Measurements from ENCODE around the gene HLCS. TPM values are rescaled to one million over a fixed set of nuclear protein-coding genes. Genes with fewer than 3 reads are reported as not detected.

HLCS gene
- total and polyA plus RNA-seq, 2 of the 8 experiments (the other 6 are each of a cell fraction or from before 2014, with no cell fraction given), result 4.7 to 12.2 TPM

- Histone ChIP-seq H3K4me3 (ENCODE audit: extremely low read depth in 1 of 4, insufficient read depth in 2 of 4, low read depth in 3 of 4, low read length in 4 of 4) (peak overlapping the region in 2 of 4 experiments; percentile 10 to 57; a peak in 4 of 8 replicates), H3K4me1 (replicated peaks in 1 of 4; ENCODE audit: control insufficient read depth in 3 of 4, insufficient read depth in 4 of 4, low read length in 3 of 4) (peaks cover 0 to 39% (median 31%) of the 10 kb centered on the region in 4 experiments; a peak in 6 of 7 replicates)
Measured at GRCh38 chr21:36708286-36709029, 258.0 kb downstream of the HLCS start.

More at GRCh38 chr21:36708286-36709029, 258.0 kb downstream of the HLCS start:
- Histone ChIP-seq H2AK5ac (ENCODE audit: low read depth, low read length) (no peak overlapping the region), H4K91ac (replicated peaks; ENCODE audit: insufficient read length, low read length) (no peak overlapping the region), H3K79me1 (ENCODE audit: low read depth, low read length) (no peaks in the 10 kb centered on the region), H2BK5ac (ENCODE audit: low read depth, low read length) (no peak overlapping the region), H3K23ac (ENCODE audit: insufficient read length) (no peak overlapping the region), H3K4me2 (ENCODE audit: insufficient read depth in 1 of 2, low read depth in 2 of 2, low read length in 2 of 2) (peak overlapping the region; percentile 80 to 90), H3K9me3 (ENCODE audit: insufficient read depth in 2 of 2, low read depth in 1 of 2, low read length in 1 of 2) (no peaks in the 10 kb centered on the region), H2BK15ac (ENCODE audit: low read length) (peak overlapping the region; percentile 29; the same call in 1 of the 2 replicates), H3K79me2 (ENCODE audit: control insufficient read depth in 1 of 2, insufficient read depth in 2 of 2, low read length in 2 of 2) (no peaks in the 10 kb centered on the region), H4K20me1 (replicated peaks in 1 of 2; ENCODE audit: control insufficient read depth in 1 of 2, insufficient read depth in 2 of 2, low read length in 2 of 2) (peaks cover 6 to 10% of the 10 kb centered on the region in 2 experiments), H3K27ac (ENCODE audit: low read depth, low read length) (no peak overlapping the region), H3K27me3 (replicated peaks in 1 of 4; ENCODE audit: control insufficient read depth in 3 of 4, extremely low read depth in 1 of 4, insufficient read depth in 3 of 4, low read length in 3 of 4) (peaks cover 63 to 97% (median 75%) of the 10 kb centered on the region in 4 experiments), H3K9ac (replicated peaks in 1 of 4; ENCODE audit: extremely low read depth in 1 of 4, low read depth in 3 of 4, low read length in 3 of 4) (no peak overlapping the region), H2BK12ac (ENCODE audit: low read depth, low read length) (peak overlapping the region; percentile 80; the same call in 1 of the 2 replicates), H3K23me2 (ENCODE audit: low read depth, low read length) (peaks cover 3% of the 10 kb centered on the region; the same call in 1 of the 2 replicates), H4K8ac (ENCODE audit: extremely low read depth, insufficient read depth, low read length) (no peak overlapping the region), H3K18ac (ENCODE audit: extremely low read depth, low read length) (peak overlapping the region; percentile 19; the same call in 1 of the 2 replicates), H3K14ac (ENCODE audit: insufficient read length) (no peak overlapping the region), H3K56ac (replicated peaks; ENCODE audit: insufficient read length, low read depth, low read length) (no peak overlapping the region), H3K4ac (replicated peaks; ENCODE audit: insufficient read length, low read depth, low read length) (no peak overlapping the region), H2BK20ac (ENCODE audit: low read length) (no peak overlapping the region), H4K5ac (ENCODE audit: insufficient read length, low read depth, low read length) (no peak overlapping the region), H3K36me3 (ENCODE audit: control insufficient read depth in 2 of 4, insufficient read depth in 4 of 4, low read length in 3 of 4) (peaks cover 0 to 12% (median 0%) of the 10 kb centered on the region in 4 experiments; a peak in 1 of 8 replicates), H2AFZ (ENCODE audit: low read length) (no peak overlapping the region), H2BK120ac (replicated peaks; ENCODE audit: low read depth, low read length) (no peak overlapping the region)
- TF ChIP-seq SIRT6 (IDR thresholded peaks at IDR 0.05; ENCODE audit: low read length) (no peak), EZH2 (IDR thresholded peaks at IDR 0.05; ENCODE audit: low read depth, low read length, severe bottlenecking) (peak; percentile 95), RNF2 (IDR thresholded peaks at IDR 0.05; ENCODE audit: borderline replicate concordance, low read depth, low read length, missing control alignments, poor library complexity, severe bottlenecking) (peak; percentile 86), SUZ12 (IDR thresholded peaks at IDR 0.05; ENCODE audit: low read length) (peak; percentile 85), E2F6 (IDR thresholded peaks at IDR 0.05) (0 out of 2 replicates have a peak, but pooled peaks have one; percentile 2), TEAD4 (IDR thresholded peaks at IDR 0.05; ENCODE audit: low read depth, low read length) (no peak), CBX8 (IDR thresholded peaks at IDR 0.05; ENCODE audit: borderline replicate concordance, low read depth, low read length) (peak; percentile 82; the same call in 1 of the 2 replicates)
- WGBS, 2 experiments (ENCODE audit: extremely low coverage in 1 of 2, insufficient coverage in 1 of 2, insufficient read length in 1 of 2, insufficient replicate concordance in 2 of 2, low coverage in 1 of 2, low lambda C conversion rate in 2 of 2, missing lambda C conversion rate in 1 of 2), result 3% methylated on average over 37 of the region's 44 CpGs; no CpG with 5 or more reads in 1 of the 2 experiments
- peak in 1 of 2 experiments; percentile 70 for DNase-seq (ENCODE audit: low read depth in 1 of 2, low spot score in 2 of 2)
- no peak for FAIRE-seq
- CTCF ChIA-PET (ENCODE audit: partially characterized antibody), result interaction anchor here (1.1 to 3.7 kb wide), 6 partner anchors 7 to 280 kb away, joined by 3 to 17 read pairs (median 4); partner anchors contain the start of gene SIM2
- POLR2A ChIA-PET (ENCODE audit: partially characterized antibody), result interaction anchor here (1.0 to 3.4 kb wide), 2 partner anchors 10 to 14 kb away, joined by 6 to 15 read pairs; partner anchors contain the start of gene SIM2

Measured in H1 (cell line).